Upper lobe of left lung (tissue), 6 donors: ENCODE data around the gene KIAA0825. TPM values are rescaled to one million over a fixed set of nuclear protein-coding genes. Genes with fewer than 3 reads are reported as not detected.

ENCODE experiments used
- ATAC-seq, 2 donors: fragments of 200-7000 bp; cut with Tn5 transposase; one replicate each; pipeline ENCODE4 v1.9.1; 2022; ENCODE audit warnings: mild to moderate bottlenecking in 2 of 2, moderate library complexity in 2 of 2; ENCODE audit not compliant: low FRiP score in 2 of 2
- DNase-seq, 2 donors: peaks; one replicate each; pipeline ENCODE4 v3.0.0-alpha.2; 2019 to 2020
- H3K27ac ChIP-seq, 4 donors: fragments of 200-600 bp; sonication (generic); one replicate each; pipeline ENCODE4 v1.5.1; 2016 to 2019
- H3K27me3 ChIP-seq, 4 donors: fragments of 200-600 bp; sonication (generic); one replicate each; pipeline ENCODE4 v1.5.1; 2017 to 2019
- H3K36me3 ChIP-seq, 4 donors: fragments of 200-600 bp; sonication (generic); one replicate each; pipeline ENCODE4 v1.5.1; 2016 to 2019
- H3K4me1 ChIP-seq, 4 donors: fragments of 200-600 bp; sonication (generic); one replicate each; pipeline ENCODE4 v1.5.1; 2018 to 2019
- H3K4me3 ChIP-seq, 4 donors: fragments of 200-600 bp; sonication (generic); one replicate each; pipeline ENCODE4 v1.5.1; 2017 to 2019; ENCODE audit warnings: mild to moderate bottlenecking in 2 of 4, moderate library complexity in 1 of 4
- H3K9me3 ChIP-seq, 4 donors: fragments of 200-600 bp; sonication (generic); one replicate each; pipeline ENCODE4 v1.5.1; 2018 to 2019
- CTCF ChIP-seq, 6 experiments: fragments of 450-650 bp in 4 of 6; fragments of 200-600 bp in 2 of 6; sonication (generic) in 2 of 6; IDR thresholded peaks; one replicate each; pipeline ENCODE4 v1.5.1; 2016 to 2019; ENCODE audit warnings: antibody characterized with exemption in 6 of 6
- EP300 ChIP-seq, 4 donors: sonication (generic); formaldehyde crosslinking; IDR thresholded peaks; one replicate each; pipeline ENCODE4 v1.5.1; 2017; ENCODE audit warnings: antibody characterized with exemption in 4 of 4, control low read depth in 2 of 4
- POLR2A ChIP-seq, 4 donors: fragments of 450-650 bp; IDR thresholded peaks; one replicate each; pipeline ENCODE4 v1.5.1; 2016 to 2017; ENCODE audit warnings: antibody characterized with exemption in 4 of 4, mild to moderate bottlenecking in 2 of 4
- POLR2AphosphoS5 ChIP-seq, 2 donors: sonication (generic); formaldehyde crosslinking; IDR thresholded peaks; one replicate each; pipeline ENCODE4 v1.5.1; 2017; ENCODE audit warnings: antibody characterized with exemption in 2 of 2
- WGBS, 2 donors: methylation state at CpG; one replicate each; pipeline ENCODE4 v1.1.5; 2017 to 2018; 5-methylcytosine and 5-hydroxymethylcytosine counted together
- total RNA-seq, 6 donors: library from RNA; depleted of rRNA in 4 of 6; stranded (reverse); fragments of >200 nt in 4 of 6; gene quantifications; one replicate each; pipeline versions ENCODE4 v1.1.0 to v1.2.1, GENCODE V29; 2016 to 2021
- donor health status: DM: no; HTN: no; CAD: no; lungs with moderate emphysema.
- donor health status: DM: no; HTN: yes; CAD: no; lungs with severe emphysema.

KIAA0825 gene
- total RNA-seq, 6 donors from 2014 or later, result 3.8 to 19.1 (median 6.6) TPM

GRCh38 chr5:94197970-94198369, 420.4 kb downstream of the KIAA0825 start:
- Histone ChIP-seq H3K4me3 (no peak overlapping the region), H3K4me1 (no peaks in the 10 kb centered on the region), H3K36me3 (no peaks in the 10 kb centered on the region), H3K9me3 (no peaks in the 10 kb centered on the region), H3K27ac (no peak overlapping the region), H3K27me3 (no peaks in the 10 kb centered on the region)
- TF ChIP-seq CTCF (IDR thresholded peaks at IDR 0.05), result no peak
- no peak for TF ChIP-seq POLR2A (IDR thresholded peaks at IDR 0.05)
- TF ChIP-seq POLR2AphosphoS5 (IDR thresholded peaks at IDR 0.05), result no peak
- TF ChIP-seq EP300 (IDR thresholded peaks at IDR 0.05), result no peak
- DNase-seq (no peak), ATAC-seq (no peak)
- 76 to 81% methylated on average over 1 of the region's 1 CpG for WGBS, 2 donors

- WGBS, 2 donors, result 64 to 75% methylated on average over 1 of the region's 1 CpG
- Histone ChIP-seq H3K9me3 (no peaks in the 10 kb centered on the region), H3K36me3 (no peaks in the 10 kb centered on the region), H3K4me1 (no peaks in the 10 kb centered on the region), H3K4me3 (no peak overlapping the region), H3K27ac (no peak overlapping the region), H3K27me3 (no peaks in the 10 kb centered on the region)
- TF ChIP-seq CTCF (IDR thresholded peaks at IDR 0.05), result no peak
- no peak for TF ChIP-seq POLR2A (IDR thresholded peaks at IDR 0.05)
- no peak for TF ChIP-seq EP300 (IDR thresholded peaks at IDR 0.05)
- TF ChIP-seq POLR2AphosphoS5 (IDR thresholded peaks at IDR 0.05), result no peak
- DNase-seq (no peak), ATAC-seq (no peak)
Measured at GRCh38 chr5:94196953-94197352, 421.5 kb downstream of the KIAA0825 start.

GRCh38 chr5:94192658-94193391, 425.6 kb downstream of the KIAA0825 start:
- WGBS, 2 donors, result 86 to 94% methylated on average over 3 of the region's 3 CpGs

GRCh38 chr5:94191604-94192003, 426.8 kb downstream of the KIAA0825 start:
- no peak for TF ChIP-seq EP300 (IDR thresholded peaks at IDR 0.05)
- no peak for TF ChIP-seq CTCF (IDR thresholded peaks at IDR 0.05)
- no peak for TF ChIP-seq POLR2AphosphoS5 (IDR thresholded peaks at IDR 0.05)
- no peak for TF ChIP-seq POLR2A (IDR thresholded peaks at IDR 0.05)
- H3K36me3 ChIP-seq, result no peaks in the 10 kb centered on the region
- H3K4me1 ChIP-seq, result no peaks in the 10 kb centered on the region
- DNase-seq (no peak), ATAC-seq (no peak)
- H3K27ac ChIP-seq, result no peak overlapping the region
- WGBS, 2 donors, result 69 to 80% methylated on average over 2 of the region's 2 CpGs
- no peak overlapping the region for H3K4me3 ChIP-seq
- H3K27me3 ChIP-seq, result no peaks in the 10 kb centered on the region
- H3K9me3 ChIP-seq, result no peaks in the 10 kb centered on the region

More at GRCh38 chr5:94192658-94193391, 425.6 kb downstream of the KIAA0825 start:
- ATAC-seq (no peak), DNase-seq (no peak)
- H3K4me1 ChIP-seq, result no peaks in the 10 kb centered on the region
- H3K27me3 ChIP-seq, result no peaks in the 10 kb centered on the region
- no peaks in the 10 kb centered on the region for H3K9me3 ChIP-seq
- no peak for TF ChIP-seq EP300 (IDR thresholded peaks at IDR 0.05)
- TF ChIP-seq CTCF (IDR thresholded peaks at IDR 0.05), result no peak
- TF ChIP-seq POLR2AphosphoS5 (IDR thresholded peaks at IDR 0.05), result no peak
- no peak for TF ChIP-seq POLR2A (IDR thresholded peaks at IDR 0.05)
- no peak overlapping the region for H3K27ac ChIP-seq
- no peak overlapping the region for H3K4me3 ChIP-seq
- H3K36me3 ChIP-seq, result no peaks in the 10 kb centered on the region

GRCh38 chr5:94188725-94189124, 429.7 kb downstream of the KIAA0825 start:
- DNase-seq (no peak), ATAC-seq (no peak)
- Histone ChIP-seq H3K9me3 (no peaks in the 10 kb centered on the region), H3K36me3 (no peaks in the 10 kb centered on the region), H3K4me1 (no peaks in the 10 kb centered on the region), H3K27ac (no peak overlapping the region), H3K27me3 (no peaks in the 10 kb centered on the region), H3K4me3 (no peak overlapping the region)
- 54 to 77% methylated on average over 2 of the region's 2 CpGs for WGBS, 2 donors
- no peak for TF ChIP-seq POLR2A (IDR thresholded peaks at IDR 0.05)
